ENCODE measurements around the gene PTEN.

DNA sequence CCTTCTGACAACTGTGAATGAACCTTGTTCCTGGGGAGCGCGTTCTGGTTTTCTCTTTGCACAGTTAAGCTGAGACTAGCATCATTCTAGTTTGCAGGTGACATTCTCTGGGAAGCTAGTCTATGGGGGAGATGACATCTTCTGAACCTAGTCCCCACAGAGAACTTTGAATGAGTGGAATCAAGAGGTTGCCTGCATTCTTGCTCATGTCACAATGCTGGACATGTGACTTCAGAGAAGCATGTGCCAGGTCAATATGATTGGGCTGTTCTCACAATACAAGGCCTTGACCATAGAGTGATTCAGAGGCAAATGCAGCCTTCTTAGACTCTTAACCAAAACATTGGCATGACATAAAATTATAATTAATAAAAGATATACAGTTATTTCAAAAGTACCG lies 22.2 kb upstream of the PTEN start:
- TF ChIP-seq, protein P1, sequence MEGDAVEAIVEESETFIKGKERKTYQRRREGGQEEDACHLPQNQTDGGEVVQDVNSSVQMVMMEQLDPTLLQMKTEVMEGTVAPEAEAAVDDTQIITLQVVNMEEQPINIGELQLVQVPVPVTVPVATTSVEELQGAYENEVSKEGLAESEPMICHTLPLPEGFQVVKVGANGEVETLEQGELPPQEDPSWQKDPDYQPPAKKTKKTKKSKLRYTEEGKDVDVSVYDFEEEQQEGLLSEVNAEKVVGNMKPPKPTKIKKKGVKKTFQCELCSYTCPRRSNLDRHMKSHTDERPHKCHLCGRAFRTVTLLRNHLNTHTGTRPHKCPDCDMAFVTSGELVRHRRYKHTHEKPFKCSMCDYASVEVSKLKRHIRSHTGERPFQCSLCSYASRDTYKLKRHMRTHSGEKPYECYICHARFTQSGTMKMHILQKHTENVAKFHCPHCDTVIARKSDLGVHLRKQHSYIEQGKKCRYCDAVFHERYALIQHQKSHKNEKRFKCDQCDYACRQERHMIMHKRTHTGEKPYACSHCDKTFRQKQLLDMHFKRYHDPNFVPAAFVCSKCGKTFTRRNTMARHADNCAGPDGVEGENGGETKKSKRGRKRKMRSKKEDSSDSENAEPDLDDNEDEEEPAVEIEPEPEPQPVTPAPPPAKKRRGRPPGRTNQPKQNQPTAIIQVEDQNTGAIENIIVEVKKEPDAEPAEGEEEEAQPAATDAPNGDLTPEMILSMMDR (IDR thresholded peaks at IDR 0.05; ENCODE audit: extremely low read depth in 1 of 2, insufficient read depth in 1 of 2, low read depth in 1 of 2, low read length in 2 of 2) = no peak
- TF ChIP-seq EZH2 (IDR thresholded peaks at IDR 0.05; ENCODE audit: borderline replicate concordance, low read depth, low read length, severe bottlenecking) (no peak), GATA2 (IDR thresholded peaks at IDR 0.05; ENCODE audit: insufficient read depth, insufficient read length, low read depth, low read length) (no peak), MYC (IDR thresholded peaks at IDR 0.05; ENCODE audit: low read depth, low read length) (no peak), JUN (IDR thresholded peaks at IDR 0.05; ENCODE audit: borderline replicate concordance, insufficient read depth, insufficient read length, low read depth) (no peak), POLR2A (IDR thresholded peaks at IDR 0.05; ENCODE audit: low read depth, low read length) (no peak), POLR2AphosphoS5 (IDR thresholded peaks at IDR 0.05; ENCODE audit: insufficient read depth, low read depth, low read length) (no peak), FOS (IDR thresholded peaks at IDR 0.05; ENCODE audit: borderline replicate concordance, insufficient read depth, low read length) (no peak)
- TF ChIP-seq, protein P2, sequence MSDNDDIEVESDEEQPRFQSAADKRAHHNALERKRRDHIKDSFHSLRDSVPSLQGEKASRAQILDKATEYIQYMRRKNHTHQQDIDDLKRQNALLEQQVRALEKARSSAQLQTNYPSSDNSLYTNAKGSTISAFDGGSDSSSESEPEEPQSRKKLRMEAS (IDR thresholded peaks at IDR 0.05; ENCODE audit: insufficient read depth, insufficient read length) = no peak
